Glutamatergic neuron (in vitro differentiated cells): ENCODE data around the gene TTPAL. TPM values are rescaled to one million over a fixed set of nuclear protein-coding genes. Genes with fewer than 3 reads are reported as not detected.
A peak's percentile ranks its signal among the peaks of the same experiment; 100 is the strongest.

Experiments
- DNase-seq: peaks from one replicate; pipeline ENCODE4 v3.0.0; 2022
- H3K27ac Mint-ChIP-seq: one replicate; pipeline ENCODE4 v1.8.0; 2020; ENCODE audit warnings: mild to moderate bottlenecking, mixed read lengths, inconsistent platforms; ENCODE audit not compliant: unreplicated experiment
- H3K27me3 Mint-ChIP-seq: one replicate; pipeline ENCODE4 v1.8.0; 2020; ENCODE audit warnings: mild to moderate bottlenecking, moderate library complexity, mixed read lengths, inconsistent platforms; ENCODE audit not compliant: unreplicated experiment
- H3K36me3 Mint-ChIP-seq: one replicate; pipeline ENCODE4 v1.8.0; 2020; ENCODE audit warnings: mild to moderate bottlenecking, mixed read lengths, inconsistent platforms; ENCODE audit not compliant: unreplicated experiment
- H3K4me1 Mint-ChIP-seq: one replicate; pipeline ENCODE4 v1.8.0; 2020; ENCODE audit warnings: mild to moderate bottlenecking, low read depth, mixed read lengths, inconsistent platforms; ENCODE audit not compliant: unreplicated experiment
- H3K4me3 Mint-ChIP-seq: one replicate; pipeline ENCODE4 v1.8.0; 2020; ENCODE audit warnings: mild to moderate bottlenecking, mixed read lengths, inconsistent platforms; ENCODE audit not compliant: unreplicated experiment
- H3K9me3 Mint-ChIP-seq: one replicate; pipeline ENCODE4 v1.8.0; 2020; ENCODE audit warnings: mild to moderate bottlenecking, moderate library complexity, mixed read lengths, inconsistent platforms; ENCODE audit not compliant: unreplicated experiment
- total RNA-seq: library from RNA; stranded (reverse); fragmentation: NEBNext Ultra II Directional; extraction: Animal tissue kit (Norgen Biotek cat#: 25700); gene quantifications from one replicate; pipeline ENCODE4 v1.2.1, GENCODE V29; 2021; ENCODE audit not compliant: unreplicated experiment
- TF ChIP-seq, protein P1 (sequence below): fragments of 200-600 bp; sonication (generic); IDR thresholded peaks from one replicate; pipeline ENCODE4 v1.5.0; 2021; ENCODE audit not compliant: partially characterized antibody, unreplicated experiment

Gene TTPAL
- total RNA-seq, 1 donor from 2014 or later, result 18.9 TPM

DNA sequence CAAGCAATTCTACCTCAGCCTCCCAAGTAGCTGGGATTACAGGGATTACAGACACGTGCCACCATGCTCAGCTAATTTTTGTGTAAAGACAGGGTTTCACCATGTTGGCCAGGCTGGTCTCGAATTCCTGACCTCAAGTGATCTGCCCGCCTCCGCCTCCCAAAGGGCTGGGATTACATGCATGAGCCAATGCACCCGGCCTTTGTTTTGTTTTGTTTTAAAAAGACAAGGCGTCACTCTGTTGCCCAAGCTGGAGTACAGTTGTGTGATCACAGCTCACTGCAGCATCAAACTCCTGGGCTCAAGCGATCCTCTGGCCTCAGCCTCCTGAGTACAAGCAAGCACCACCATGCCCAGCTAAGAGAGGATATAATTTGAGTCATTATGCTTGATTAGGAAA is 40.8 kb downstream of the TTPAL start:
- Mint-ChIP-seq H3K27me3 (peaks cover 2% of the 10 kb centered on the region), H3K27ac (no peak overlapping the region), H3K9me3 (no peaks in the 10 kb centered on the region), H3K4me3 (no peak overlapping the region), H3K36me3 (no peaks in the 10 kb centered on the region), H3K4me1 (peaks cover 11% of the 10 kb centered on the region)
- DNase-seq, result no peak
- TF ChIP-seq, protein P1, sequence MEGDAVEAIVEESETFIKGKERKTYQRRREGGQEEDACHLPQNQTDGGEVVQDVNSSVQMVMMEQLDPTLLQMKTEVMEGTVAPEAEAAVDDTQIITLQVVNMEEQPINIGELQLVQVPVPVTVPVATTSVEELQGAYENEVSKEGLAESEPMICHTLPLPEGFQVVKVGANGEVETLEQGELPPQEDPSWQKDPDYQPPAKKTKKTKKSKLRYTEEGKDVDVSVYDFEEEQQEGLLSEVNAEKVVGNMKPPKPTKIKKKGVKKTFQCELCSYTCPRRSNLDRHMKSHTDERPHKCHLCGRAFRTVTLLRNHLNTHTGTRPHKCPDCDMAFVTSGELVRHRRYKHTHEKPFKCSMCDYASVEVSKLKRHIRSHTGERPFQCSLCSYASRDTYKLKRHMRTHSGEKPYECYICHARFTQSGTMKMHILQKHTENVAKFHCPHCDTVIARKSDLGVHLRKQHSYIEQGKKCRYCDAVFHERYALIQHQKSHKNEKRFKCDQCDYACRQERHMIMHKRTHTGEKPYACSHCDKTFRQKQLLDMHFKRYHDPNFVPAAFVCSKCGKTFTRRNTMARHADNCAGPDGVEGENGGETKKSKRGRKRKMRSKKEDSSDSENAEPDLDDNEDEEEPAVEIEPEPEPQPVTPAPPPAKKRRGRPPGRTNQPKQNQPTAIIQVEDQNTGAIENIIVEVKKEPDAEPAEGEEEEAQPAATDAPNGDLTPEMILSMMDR, result no peak

DNA sequence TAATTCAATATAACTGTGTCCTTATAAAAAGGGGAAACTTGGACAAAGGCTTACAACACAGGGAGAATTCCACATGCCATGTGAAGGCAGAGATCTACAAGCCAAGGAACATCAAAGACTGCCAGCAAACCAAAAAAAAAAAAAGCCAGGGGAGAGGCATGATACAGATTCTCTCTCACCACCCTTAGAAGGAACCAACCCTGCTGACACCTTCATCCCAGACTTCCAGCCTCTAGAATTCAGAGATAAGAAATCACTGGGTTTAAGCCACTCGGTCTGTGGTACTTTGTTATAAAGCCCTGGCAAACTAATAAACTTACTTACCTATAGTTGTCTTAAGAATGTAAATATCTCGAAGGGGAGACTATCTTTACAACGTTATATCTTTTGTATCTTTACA is 41.8 kb downstream of the TTPAL start:
- Mint-ChIP-seq H3K27me3 (peaks cover 2% of the 10 kb centered on the region), H3K9me3 (no peaks in the 10 kb centered on the region), H3K36me3 (no peaks in the 10 kb centered on the region), H3K4me1 (peaks cover 14% of the 10 kb centered on the region), H3K27ac (no peak overlapping the region), H3K4me3 (no peak overlapping the region)
- TF ChIP-seq, protein P1, result no peak
- DNase-seq, result no peak

DNA sequence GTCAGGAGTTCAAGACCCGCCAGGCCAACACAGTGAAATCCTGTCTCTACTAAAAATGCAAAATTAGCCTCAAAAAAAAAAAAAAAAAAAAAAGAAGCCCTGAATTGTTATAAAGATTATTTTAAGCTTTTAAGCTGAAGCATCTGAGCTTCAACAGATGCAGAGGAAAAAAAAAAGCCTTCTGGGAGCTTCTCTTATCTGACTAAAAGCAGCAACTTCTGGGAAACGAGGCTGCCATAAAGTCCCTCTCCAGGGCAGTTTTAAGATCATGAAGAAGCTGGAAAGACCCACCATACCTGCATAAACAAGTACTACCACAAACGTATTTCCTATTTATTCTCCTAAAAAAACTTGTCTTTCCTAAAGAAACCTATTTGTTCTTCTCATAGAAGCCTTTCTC is 42.6 kb downstream of the TTPAL start:
- no peaks in the 10 kb centered on the region for H3K9me3 Mint-ChIP-seq
- TF ChIP-seq, protein P1, result no peak
- no peak overlapping the region for H3K4me3 Mint-ChIP-seq
- DNase-seq, result no peak
- H3K4me1 Mint-ChIP-seq, result peaks cover 14% of the 10 kb centered on the region
- H3K27ac Mint-ChIP-seq, result no peak overlapping the region
- H3K27me3 Mint-ChIP-seq, result peaks cover 2% of the 10 kb centered on the region
- no peaks in the 10 kb centered on the region for H3K36me3 Mint-ChIP-seq

DNA sequence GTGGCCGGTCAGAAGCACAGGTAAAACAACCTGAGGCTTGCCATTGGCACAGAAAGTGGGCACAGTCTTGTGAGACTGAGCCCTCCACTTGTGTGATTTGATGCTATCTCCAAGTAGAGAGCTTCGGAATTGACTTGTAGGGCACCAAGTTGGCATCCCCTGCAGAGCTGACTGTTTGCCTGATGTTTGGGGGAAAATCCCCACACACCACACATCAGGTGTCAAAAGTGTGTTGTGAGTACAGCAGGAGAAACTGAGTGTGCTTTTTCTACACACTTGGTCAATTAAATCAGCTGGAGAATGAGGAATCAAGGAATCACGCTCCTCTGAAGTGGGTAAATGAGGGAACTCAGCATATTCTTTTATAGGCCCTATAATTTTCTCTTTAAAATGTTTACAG is 45.2 kb downstream of the TTPAL start:
- Mint-ChIP-seq H3K4me1 (peaks cover 17% of the 10 kb centered on the region), H3K4me3 (peak overlapping the region; percentile 91), H3K27me3 (peaks cover 4% of the 10 kb centered on the region), H3K27ac (peak overlapping the region; percentile 8), H3K9me3 (no peaks in the 10 kb centered on the region), H3K36me3 (no peaks in the 10 kb centered on the region)
- DNase-seq, result no peak
- TF ChIP-seq, protein P1, result no peak

DNA sequence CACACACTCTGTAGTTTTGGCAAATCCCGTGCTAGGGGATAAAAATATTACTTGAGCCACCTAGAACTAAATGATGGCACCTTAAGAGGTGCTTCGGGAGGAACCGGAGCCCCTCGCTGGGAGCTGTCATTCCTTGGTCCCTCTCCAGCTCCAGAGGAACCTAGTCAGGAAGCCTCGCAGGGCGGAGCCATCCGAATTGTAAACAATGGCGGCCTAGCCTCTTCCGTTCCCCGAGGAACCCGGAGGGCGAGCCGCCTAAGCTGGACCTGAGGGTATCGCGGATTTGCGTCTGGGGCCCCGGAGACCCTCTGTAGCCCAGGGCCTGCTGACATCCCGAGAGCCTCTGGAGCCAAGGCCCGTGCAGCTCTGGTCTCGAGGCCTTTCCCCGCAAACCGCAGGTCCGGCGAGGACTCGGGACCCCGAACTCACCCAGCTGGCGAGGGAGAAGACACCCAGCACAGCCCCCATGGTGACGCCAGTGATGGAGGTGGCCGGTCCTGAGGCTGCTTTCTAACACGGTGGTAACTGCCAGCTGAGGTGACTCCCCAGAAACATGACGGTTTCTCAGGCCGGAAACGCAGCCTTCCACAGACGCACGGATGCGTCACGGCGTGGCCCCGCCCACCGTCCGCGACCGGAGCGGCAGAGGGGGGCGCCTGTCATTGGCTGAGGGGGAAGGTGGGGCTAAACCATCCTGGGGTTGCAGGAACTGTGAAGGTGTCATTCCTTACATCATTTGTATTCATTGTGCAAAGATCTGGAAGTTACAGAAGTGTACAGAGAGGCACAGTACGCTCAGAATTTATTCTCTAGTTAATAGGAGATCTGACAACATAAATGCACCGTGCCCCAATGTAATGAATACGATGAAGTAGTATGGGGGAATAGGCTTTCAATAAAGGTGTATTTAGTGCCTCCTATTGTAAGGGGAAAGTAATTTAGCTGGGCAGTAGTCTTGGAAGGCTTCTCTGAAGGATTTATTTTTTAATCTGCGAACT is 46.1 kb downstream of the TTPAL start, which contains the start of gene SERINC3:
Gene SERINC3, minus strand, starts transcription at position 587 of the 998 bp plus-strand sequence. Its CDS starts 119 bp downstream, at position 468.
- peak; percentile 98 for DNase-seq
- H3K27ac Mint-ChIP-seq, result peak within 1 kb of the TSS; percentile 88
- H3K36me3 Mint-ChIP-seq, result no peaks in the 10 kb centered on the region
- peak within 1 kb of the TSS; percentile 91 for H3K4me3 Mint-ChIP-seq
- no peaks in the 10 kb centered on the region for H3K9me3 Mint-ChIP-seq
- TF ChIP-seq, protein P1, result no peak
- peaks cover 4% of the 10 kb centered on the region for H3K27me3 Mint-ChIP-seq
- peaks cover 17% of the 10 kb centered on the region for H3K4me1 Mint-ChIP-seq
